Keratinocyte (primary cell): ENCODE results near the gene GAN. TPM values are rescaled to one million over a fixed set of nuclear protein-coding genes. Genes with fewer than 3 reads are reported as not detected.

Source experiments
- DNase-seq: peaks from one replicate; pipeline ENCODE4 v3.0.0-alpha.2; 2011; ENCODE audit warnings: low read depth, missing footprints, low spot score
- FAIRE-seq: peaks from 2 replicates; lab custom pipeline; 2011; peaks lifted over from hg19 to GRCh38; lab: Jason Lieb, UNC
- H2AFZ ChIP-seq: 2 replicates; pipeline ENCODE4 v1.6.0; 2012; ENCODE audit warnings: low read length, control low read depth, inconsistent platforms; ENCODE audit not compliant: control insufficient read depth
- H3K27ac ChIP-seq: 2 replicates; pipeline ENCODE4 v1.5.1; 2011; ENCODE audit warnings: low read length; ENCODE audit not compliant: control insufficient read depth, insufficient read depth
- H3K27me3 ChIP-seq: 3 replicates; pipeline ENCODE4 v1.6.0; 2011; ENCODE audit warnings: low read length; ENCODE audit not compliant: control insufficient read depth, insufficient read depth; ENCODE audit errors: extremely low read depth
- H3K36me3 ChIP-seq, 2 experiments: 2 replicates in 1 of 2; 3 replicates in 1 of 2; pipeline ENCODE4 v1.5.1; 2011; ENCODE audit warnings: low read length in 2 of 2, mild to moderate bottlenecking in 1 of 2; ENCODE audit not compliant: control insufficient read depth in 2 of 2, insufficient read depth in 2 of 2; ENCODE audit errors: extremely low read depth in 1 of 2
- H3K4me1 ChIP-seq: 3 replicates; pipeline ENCODE4 v1.5.1; 2011; ENCODE audit warnings: low read length; ENCODE audit not compliant: control insufficient read depth, insufficient read depth; ENCODE audit errors: extremely low read depth
- H3K4me2 ChIP-seq: 3 replicates; pipeline ENCODE4 v1.6.0; 2011; ENCODE audit warnings: low read depth, low read length; ENCODE audit not compliant: control insufficient read depth, insufficient read depth; ENCODE audit errors: extremely low read depth
- H3K4me3 ChIP-seq, 3 experiments: fragments of 200-600 bp in 1 of 3; sonication (generic) in 1 of 3; 2 replicates in 2 of 3; 3 replicates in 1 of 3; pipeline ENCODE4 v1.5.1; 2011 to 2016; ENCODE audit warnings: low read length in 3 of 3, mild to moderate bottlenecking in 3 of 3, control low read depth in 2 of 3, inconsistent platforms in 1 of 3, low read depth in 1 of 3, mixed read lengths in 1 of 3, mixed run types in 1 of 3, moderate library complexity in 1 of 3; ENCODE audit not compliant: control insufficient read depth in 2 of 3, insufficient read depth in 2 of 3; ENCODE audit errors: extremely low read depth in 1 of 3
- H3K79me2 ChIP-seq: 2 replicates; pipeline ENCODE4 v1.6.0; 2012; ENCODE audit warnings: low read length; ENCODE audit not compliant: control insufficient read depth, insufficient read depth
- H3K9ac ChIP-seq: 3 replicates; pipeline ENCODE4 v1.6.0; 2011; ENCODE audit warnings: low read length; ENCODE audit not compliant: control insufficient read depth, insufficient read depth; ENCODE audit errors: extremely low read depth
- H3K9me1 ChIP-seq: 3 replicates; pipeline ENCODE4 v1.6.0; 2011; ENCODE audit warnings: low read length; ENCODE audit not compliant: control insufficient read depth, insufficient read depth; ENCODE audit errors: extremely low read depth
- H3K9me3 ChIP-seq: 2 replicates; pipeline ENCODE4 v1.5.1; 2012; ENCODE audit warnings: low read depth, low read length; ENCODE audit not compliant: control insufficient read depth
- H4K20me1 ChIP-seq: 3 replicates; pipeline ENCODE4 v1.6.0; 2011; ENCODE audit warnings: low read length; ENCODE audit not compliant: control insufficient read depth, insufficient read depth; ENCODE audit errors: extremely low read depth
- EZH2 ChIP-seq: IDR thresholded peaks from one replicate; pipeline ENCODE4 v1.6.1; 2012; ENCODE audit warnings: inconsistent platforms, mild to moderate bottlenecking, low read length, moderate library complexity
- dilution Hi-C: fragments of 300-500 bp; cut with MboI; formaldehyde crosslinking; loops from one replicate; pipeline ENCODE4 v1.7.0; 2020; ENCODE audit warnings: low sequenced_read_pairs; ENCODE audit not compliant: extremely low pct_ligation_motif_present
- polyA plus RNA-seq, 5 experiments: library from polyadenylated mRNA; depleted of rRNA in 3 of 5; stranded (reverse) in 3 of 5; stranded (forward) in 1 of 5; unstranded in 1 of 5; fragments of >200 nt; gene quantifications; 1 replicate in 1 of 5; 2 replicates in 3 of 5; 3 replicates in 1 of 5; pipeline versions ENCODE4 v1.2.1 to v1.2.3, GENCODE V29; 2011 to 2012; ENCODE audit warnings: missing spikeins in 2 of 5, low read depth in 1 of 5, low replicate concordance in 1 of 5
- TF ChIP-seq, protein P1 (sequence below), 3 experiments: IDR thresholded peaks in 1 of 3; conservative IDR thresholded peaks in 1 of 3; optimal IDR thresholded peaks in 1 of 3; 2 replicates in 2 of 3; 3 replicates in 1 of 3; pipeline versions ENCODE3 to v1.5.1; 2011; ENCODE audit warnings: low read length in 3 of 3, mild to moderate bottlenecking in 3 of 3, moderate library complexity in 2 of 3, control low read depth in 1 of 3, inconsistent platforms in 1 of 3; ENCODE audit not compliant: insufficient read depth in 2 of 3; ENCODE audit errors: extremely low read depth in 1 of 3

The GAN gene
- polyA plus RNA-seq, 1 donor (not counting 4 experiments of a cell fraction or from before 2014, with no cell fraction given), result 6.5 TPM

DNA sequence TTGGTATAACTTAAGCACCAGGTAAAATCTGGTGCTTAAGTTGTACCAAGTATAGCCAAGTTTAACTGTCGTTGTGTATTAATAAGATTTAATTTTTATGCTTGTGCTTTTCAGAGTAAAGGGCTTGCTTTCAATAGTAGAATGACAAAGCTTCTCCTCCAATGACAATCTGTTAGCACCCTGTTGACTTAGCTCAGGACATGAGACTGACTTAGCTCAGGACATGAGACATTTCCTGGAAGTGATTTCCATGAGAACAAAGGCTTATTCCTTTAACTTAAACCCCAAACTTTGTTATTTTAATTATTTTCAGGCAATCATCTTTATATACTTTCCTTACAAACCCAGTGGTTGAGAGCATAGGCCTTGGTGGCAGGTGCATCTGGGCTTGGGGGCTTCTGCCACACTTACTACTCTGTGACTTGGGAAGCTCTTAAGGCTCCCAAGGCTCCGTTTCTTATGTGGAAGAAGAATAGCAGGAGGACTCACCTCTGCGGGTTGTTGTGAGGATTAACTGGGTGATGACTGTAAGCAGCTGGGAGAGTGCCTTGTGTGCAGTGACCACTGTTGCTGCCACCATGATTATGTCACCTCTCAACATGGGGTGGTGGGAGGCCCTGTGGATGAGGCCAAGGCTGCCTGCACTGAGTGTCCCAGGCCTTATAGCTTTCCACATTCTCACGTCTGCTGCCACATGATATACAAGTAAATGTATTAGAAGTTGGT, 70.4 kb downstream of the GAN start:
- TF ChIP-seq, protein P1, sequence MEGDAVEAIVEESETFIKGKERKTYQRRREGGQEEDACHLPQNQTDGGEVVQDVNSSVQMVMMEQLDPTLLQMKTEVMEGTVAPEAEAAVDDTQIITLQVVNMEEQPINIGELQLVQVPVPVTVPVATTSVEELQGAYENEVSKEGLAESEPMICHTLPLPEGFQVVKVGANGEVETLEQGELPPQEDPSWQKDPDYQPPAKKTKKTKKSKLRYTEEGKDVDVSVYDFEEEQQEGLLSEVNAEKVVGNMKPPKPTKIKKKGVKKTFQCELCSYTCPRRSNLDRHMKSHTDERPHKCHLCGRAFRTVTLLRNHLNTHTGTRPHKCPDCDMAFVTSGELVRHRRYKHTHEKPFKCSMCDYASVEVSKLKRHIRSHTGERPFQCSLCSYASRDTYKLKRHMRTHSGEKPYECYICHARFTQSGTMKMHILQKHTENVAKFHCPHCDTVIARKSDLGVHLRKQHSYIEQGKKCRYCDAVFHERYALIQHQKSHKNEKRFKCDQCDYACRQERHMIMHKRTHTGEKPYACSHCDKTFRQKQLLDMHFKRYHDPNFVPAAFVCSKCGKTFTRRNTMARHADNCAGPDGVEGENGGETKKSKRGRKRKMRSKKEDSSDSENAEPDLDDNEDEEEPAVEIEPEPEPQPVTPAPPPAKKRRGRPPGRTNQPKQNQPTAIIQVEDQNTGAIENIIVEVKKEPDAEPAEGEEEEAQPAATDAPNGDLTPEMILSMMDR (optimal IDR thresholded peaks at IDR 0.05 in 1 of 3, IDR thresholded peaks at IDR 0.05 in 1 of 3, conservative IDR thresholded peaks at IDR 0.05 in 1 of 3; ENCODE audit: extremely low read depth in 1 of 3, insufficient read depth in 2 of 3, low read length in 3 of 3), result no peak
- no peak for TF ChIP-seq EZH2
- Histone ChIP-seq H3K27ac (no peak overlapping the region), H3K36me3 (peaks cover 7 to 12% of the 10 kb centered on the region in 2 experiments), H3K4me1 (no peaks in the 10 kb centered on the region), H3K9me1 (no peaks in the 10 kb centered on the region), H3K9ac (no peak overlapping the region), H4K20me1 (no peaks in the 10 kb centered on the region), H3K9me3 (no peaks in the 10 kb centered on the region), H2AFZ (no peak overlapping the region), H3K4me3 (no peak overlapping the region), H3K4me2 (no peak overlapping the region), H3K27me3 (no peaks in the 10 kb centered on the region), H3K79me2 (no peaks in the 10 kb centered on the region)
- dilution Hi-C loops, result no loop called here
- no peak for FAIRE-seq
- no peak for DNase-seq

DNA sequence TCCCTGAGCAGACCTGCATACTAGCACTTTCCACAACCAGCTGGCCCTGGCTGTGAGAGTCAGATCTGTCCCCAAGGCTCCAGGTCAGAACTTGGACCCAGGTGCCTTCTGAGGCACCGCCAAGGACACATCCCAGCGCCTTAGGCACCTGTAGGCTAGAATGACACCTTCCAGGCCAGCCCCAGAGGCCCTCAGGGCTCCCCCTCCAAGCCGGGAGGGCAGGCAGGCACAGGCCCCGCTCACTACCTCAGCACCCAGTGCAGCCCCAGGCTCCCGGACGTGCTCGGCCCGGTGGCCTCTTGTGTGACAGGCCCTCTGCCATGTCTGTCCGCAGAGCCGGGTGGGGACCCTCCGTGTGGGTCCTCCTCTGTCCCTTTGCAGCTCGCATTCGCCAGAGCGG, 73.6 kb downstream of the GAN start:
- Histone ChIP-seq H3K79me2 (no peaks in the 10 kb centered on the region), H3K9me1 (no peaks in the 10 kb centered on the region), H2AFZ (no peak overlapping the region), H3K9me3 (no peaks in the 10 kb centered on the region), H3K27me3 (no peaks in the 10 kb centered on the region), H3K9ac (no peak overlapping the region), H3K4me3 (no peak overlapping the region), H3K27ac (no peak overlapping the region), H3K4me2 (no peak overlapping the region), H3K36me3 (peaks cover 7 to 11% of the 10 kb centered on the region in 2 experiments), H3K4me1 (no peaks in the 10 kb centered on the region), H4K20me1 (no peaks in the 10 kb centered on the region)
- FAIRE-seq, result no peak
- dilution Hi-C loops, result no loop called here
- TF ChIP-seq, protein P1 (optimal IDR thresholded peaks at IDR 0.05 in 1 of 3, IDR thresholded peaks at IDR 0.05 in 1 of 3, conservative IDR thresholded peaks at IDR 0.05 in 1 of 3; ENCODE audit: extremely low read depth in 1 of 3, insufficient read depth in 2 of 3, low read length in 3 of 3), result no peak
- TF ChIP-seq EZH2, result no peak
- DNase-seq, result no peak
